GM19240 (cell line): ENCODE data around the gene MGMT.

Experiments
- DNase-seq: peaks from one replicate; pipeline ENCODE4 v3.0.0; 2011; ENCODE audit warnings: low spot score; ENCODE audit not compliant: insufficient read length

Gene MGMT

GRCh38 chr10:129541748-129542487, 74.9 kb downstream of the MGMT start:
- DNase-seq = no peak

- DNase-seq = no peak
These were observed 75.5 kb downstream of the MGMT start for GRCh38 chr10:129542589-129542988.

GRCh38 chr10:129544205-129545202, 77.5 kb downstream of the MGMT start:
- no peak for DNase-seq

- DNase-seq = no peak
These were observed 78.2 kb downstream of the MGMT start for GRCh38 chr10:129545261-129545660.

- no peak for DNase-seq
These were observed 79.1 kb downstream of the MGMT start for GRCh38 chr10:129546106-129546505.

- no peak for DNase-seq
These were observed 80.6 kb downstream of the MGMT start for GRCh38 chr10:129547608-129548007.

GRCh38 chr10:129548600-129548999, 81.6 kb downstream of the MGMT start:
- no peak for DNase-seq

- no peak for DNase-seq
These were observed 83.0 kb downstream of the MGMT start for GRCh38 chr10:129550076-129550475.

GRCh38 chr10:129550658-129551057, 83.6 kb downstream of the MGMT start:
- no peak for DNase-seq

GRCh38 chr10:129552119-129552518, 85.1 kb downstream of the MGMT start:
- no peak for DNase-seq

- no peak for DNase-seq
These were observed 86.9 kb downstream of the MGMT start for GRCh38 chr10:129553928-129554327.

GRCh38 chr10:129556316-129556715, 89.3 kb downstream of the MGMT start:
- DNase-seq = no peak

GRCh38 chr10:129560361-129560760, 93.3 kb downstream of the MGMT start:
- no peak for DNase-seq

GRCh38 chr10:129562487-129562886, 95.4 kb downstream of the MGMT start:
- DNase-seq = no peak

GRCh38 chr10:129564923-129565322, 97.9 kb downstream of the MGMT start:
- DNase-seq = no peak

- DNase-seq = no peak
These were observed 101.7 kb downstream of the MGMT start for GRCh38 chr10:129568583-129569344.

GRCh38 chr10:129570185-129570584, 103.1 kb downstream of the MGMT start:
- no peak for DNase-seq

- DNase-seq = no peak
These were observed 112.2 kb downstream of the MGMT start for GRCh38 chr10:129579228-129579627.

- no peak for DNase-seq
These were observed 113.0 kb downstream of the MGMT start for GRCh38 chr10:129580010-129580409.

- no peak for DNase-seq
These were observed 113.9 kb downstream of the MGMT start for GRCh38 chr10:129580901-129581300.

GRCh38 chr10:129581827-129582411, 114.9 kb downstream of the MGMT start:
- no peak for DNase-seq
